ENCODE measurements around the gene TMC6. TPM values are rescaled to one million over a fixed set of nuclear protein-coding genes. Genes with fewer than 3 reads are reported as not detected.
"Not testable (repeated sequence)": the region's sequence is repeated elsewhere in the genome, so short reads cannot be mapped to it uniquely, and the experiment has no call there.

Gene TMC6
- total RNA-seq, 1 donor from 2014 or later = 94.4 TPM

DNA sequence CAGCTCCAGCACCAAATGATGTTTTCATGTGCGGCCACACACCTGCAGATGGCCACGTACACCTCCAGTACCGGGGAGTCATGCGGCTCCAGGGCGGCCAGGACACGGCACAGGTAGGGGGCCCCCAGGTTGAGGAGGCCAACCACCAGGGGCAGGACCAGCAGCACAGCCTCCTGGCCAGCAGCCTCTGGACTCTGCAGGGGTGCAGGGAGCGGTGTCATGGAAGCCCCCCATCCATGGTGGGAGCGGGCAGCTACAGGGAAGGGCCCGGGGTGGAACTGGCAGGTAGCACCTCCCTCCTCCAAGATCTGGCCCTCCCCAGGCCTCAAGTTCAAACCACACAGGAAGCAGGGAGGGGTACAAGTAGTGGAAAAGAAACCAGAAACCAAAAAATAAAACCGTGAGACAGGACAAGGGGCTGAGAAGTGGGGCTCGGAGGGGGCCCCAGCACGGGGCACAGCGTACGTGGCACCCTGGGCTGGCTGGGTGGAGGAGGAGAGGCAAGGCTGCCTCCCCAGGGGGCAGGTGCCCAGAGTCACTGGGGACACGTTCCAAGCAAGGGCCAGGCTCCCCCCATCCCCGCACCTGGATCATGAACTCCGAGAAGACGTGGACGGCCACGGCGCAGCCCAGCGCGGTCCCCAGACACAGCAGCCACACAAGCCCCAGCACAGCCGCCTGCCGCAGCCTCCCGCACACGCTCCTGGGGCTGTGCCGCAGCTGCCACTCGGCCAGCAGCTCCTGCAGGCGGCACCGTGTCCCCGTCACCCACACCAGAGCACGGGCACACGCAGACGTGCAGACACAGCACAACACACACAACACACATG lies 7.4 kb downstream of the TMC6 start:
- H3K27me3 Mint-ChIP-seq = no peaks in the 10 kb centered on the region
- TF ChIP-seq, protein P1, sequence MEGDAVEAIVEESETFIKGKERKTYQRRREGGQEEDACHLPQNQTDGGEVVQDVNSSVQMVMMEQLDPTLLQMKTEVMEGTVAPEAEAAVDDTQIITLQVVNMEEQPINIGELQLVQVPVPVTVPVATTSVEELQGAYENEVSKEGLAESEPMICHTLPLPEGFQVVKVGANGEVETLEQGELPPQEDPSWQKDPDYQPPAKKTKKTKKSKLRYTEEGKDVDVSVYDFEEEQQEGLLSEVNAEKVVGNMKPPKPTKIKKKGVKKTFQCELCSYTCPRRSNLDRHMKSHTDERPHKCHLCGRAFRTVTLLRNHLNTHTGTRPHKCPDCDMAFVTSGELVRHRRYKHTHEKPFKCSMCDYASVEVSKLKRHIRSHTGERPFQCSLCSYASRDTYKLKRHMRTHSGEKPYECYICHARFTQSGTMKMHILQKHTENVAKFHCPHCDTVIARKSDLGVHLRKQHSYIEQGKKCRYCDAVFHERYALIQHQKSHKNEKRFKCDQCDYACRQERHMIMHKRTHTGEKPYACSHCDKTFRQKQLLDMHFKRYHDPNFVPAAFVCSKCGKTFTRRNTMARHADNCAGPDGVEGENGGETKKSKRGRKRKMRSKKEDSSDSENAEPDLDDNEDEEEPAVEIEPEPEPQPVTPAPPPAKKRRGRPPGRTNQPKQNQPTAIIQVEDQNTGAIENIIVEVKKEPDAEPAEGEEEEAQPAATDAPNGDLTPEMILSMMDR (conservative IDR thresholded peaks at IDR 0.05) = no peak
- H3K9me3 Mint-ChIP-seq = no peaks in the 10 kb centered on the region
- no peak for DNase-seq (ENCODE audit: extremely low spot score, unreplicated experiment)
- no peaks in the 10 kb centered on the region for H3K4me1 Mint-ChIP-seq (ENCODE audit: unreplicated experiment)
- no peak overlapping the region for H3K4me3 Mint-ChIP-seq
- no peak overlapping the region for H3K27ac Mint-ChIP-seq
- peaks cover 7% of the 10 kb centered on the region for H3K36me3 Mint-ChIP-seq

DNA sequence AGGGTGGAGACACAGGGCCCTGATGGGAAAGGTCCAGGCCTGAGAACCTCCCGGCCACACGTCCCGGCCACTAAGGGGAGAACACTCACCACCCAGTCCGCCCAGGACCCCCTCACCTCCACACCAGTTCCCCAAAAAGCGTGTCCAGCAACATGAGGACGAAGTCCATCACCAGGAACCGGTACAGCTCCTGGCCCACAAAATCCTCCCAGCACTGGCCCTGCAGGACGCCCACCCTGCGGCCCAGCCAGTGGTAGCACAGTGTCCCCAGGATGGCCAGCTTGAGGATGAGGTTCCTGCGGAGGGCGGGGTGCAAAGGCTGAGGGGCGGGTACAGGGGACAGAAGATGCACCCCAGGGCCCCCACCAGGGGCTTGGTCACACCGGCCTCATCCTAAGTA lies 8.0 kb downstream of the TMC6 start:
- TF ChIP-seq, protein P1 (conservative IDR thresholded peaks at IDR 0.05) = no peak
- no peak overlapping the region for H3K4me3 Mint-ChIP-seq
- no peaks in the 10 kb centered on the region for H3K9me3 Mint-ChIP-seq
- no peaks in the 10 kb centered on the region for H3K4me1 Mint-ChIP-seq (ENCODE audit: unreplicated experiment)
- DNase-seq (ENCODE audit: extremely low spot score, unreplicated experiment) = no peak
- no peak overlapping the region for H3K27ac Mint-ChIP-seq
- no peaks in the 10 kb centered on the region for H3K27me3 Mint-ChIP-seq
- H3K36me3 Mint-ChIP-seq = peaks cover 7% of the 10 kb centered on the region

- H3K27me3 Mint-ChIP-seq = no peaks in the 10 kb centered on the region
- H3K36me3 Mint-ChIP-seq = peaks cover 6% of the 10 kb centered on the region
Observed at GRCh38 chr17:78118801-78119241, 9.7 kb downstream of the TMC6 start.

DNA sequence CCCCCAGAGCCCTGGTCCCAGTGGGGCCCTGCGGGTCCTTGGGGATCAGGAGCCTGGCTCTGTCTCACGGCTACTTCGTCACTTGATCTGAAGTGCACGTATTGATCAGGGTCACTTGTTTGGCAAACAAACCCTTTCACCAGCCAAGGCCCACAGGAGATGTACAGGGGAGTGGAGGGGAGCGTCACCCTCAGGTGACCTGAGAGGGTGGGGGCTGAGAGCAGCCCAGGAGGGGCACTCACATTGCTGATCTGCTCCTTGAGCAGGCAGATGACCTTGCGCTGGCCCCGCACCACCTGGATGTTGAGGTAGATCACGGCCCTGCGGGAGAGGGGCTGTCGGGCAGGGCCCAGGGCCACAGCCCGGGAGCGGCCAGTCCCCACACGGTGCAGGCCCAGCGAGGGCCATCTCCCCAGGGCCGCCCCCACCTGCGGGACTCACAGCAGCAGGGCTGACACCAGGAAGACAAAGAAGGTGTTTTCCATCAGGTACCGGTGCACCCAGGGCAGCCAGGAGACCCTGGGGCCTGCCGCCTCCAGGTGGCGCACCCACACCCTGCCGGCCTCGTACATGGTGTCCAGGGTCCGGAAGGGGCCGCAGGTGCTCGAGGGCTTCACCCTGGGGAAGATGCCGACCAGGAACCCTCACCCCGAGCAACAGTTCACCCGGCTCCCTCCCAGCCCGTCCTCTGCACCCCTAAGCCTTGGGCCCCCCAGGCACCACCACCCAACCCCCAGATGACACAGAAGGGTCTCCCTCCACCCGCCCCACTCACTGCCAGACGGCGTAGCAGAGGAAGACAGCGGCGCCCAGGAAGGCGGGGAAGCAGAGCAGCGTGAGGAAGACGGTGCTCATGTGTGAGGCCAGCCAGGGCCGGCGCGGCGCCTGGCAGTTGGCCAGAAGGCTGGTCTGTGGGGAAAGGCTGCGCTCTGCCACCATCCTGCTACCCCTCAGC lies 11.3 kb downstream of the TMC6 start:
- no peaks in the 10 kb centered on the region for H3K9me3 Mint-ChIP-seq
- H3K27me3 Mint-ChIP-seq = no peaks in the 10 kb centered on the region
- peaks cover 4% of the 10 kb centered on the region for H3K4me1 Mint-ChIP-seq (ENCODE audit: unreplicated experiment)
- H3K27ac Mint-ChIP-seq = no peak overlapping the region
- no peak for DNase-seq (ENCODE audit: extremely low spot score, unreplicated experiment)
- TF ChIP-seq, protein P1 (conservative IDR thresholded peaks at IDR 0.05) = peak; percentile 58
- H3K4me3 Mint-ChIP-seq = no peak overlapping the region
- peaks cover 3% of the 10 kb centered on the region for H3K36me3 Mint-ChIP-seq

More at GRCh38 chr17:78118801-78119241, 9.7 kb downstream of the TMC6 start:
- Mint-ChIP-seq H3K27ac (no peak overlapping the region), H3K4me1 (ENCODE audit: unreplicated experiment) (no peaks in the 10 kb centered on the region), H3K4me3 (no peak overlapping the region), H3K9me3 (no peaks in the 10 kb centered on the region)
- DNase-seq (ENCODE audit: extremely low spot score, unreplicated experiment) = no peak
- TF ChIP-seq, protein P1 (conservative IDR thresholded peaks at IDR 0.05) = no peak

DNA sequence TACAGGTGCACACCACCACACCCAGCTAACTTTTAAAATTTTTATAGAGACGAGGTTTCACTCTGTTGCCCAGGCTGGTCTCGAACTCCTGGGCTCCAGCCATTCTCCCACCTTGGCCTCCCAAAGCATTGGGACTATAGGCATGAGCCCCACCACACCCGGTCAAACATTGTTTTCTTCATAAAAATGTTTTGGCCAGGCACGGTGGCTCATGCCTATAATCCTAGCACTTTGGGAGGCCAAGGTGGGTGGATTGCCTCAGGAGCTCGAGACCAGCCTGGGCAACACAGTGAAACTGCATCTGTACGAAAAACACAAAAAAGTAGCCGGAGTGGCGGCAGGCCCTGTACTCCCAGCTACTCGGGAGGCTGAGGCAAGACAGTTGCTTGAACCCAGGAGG lies 12.1 kb downstream of the TMC6 start:
- peaks cover 4% of the 10 kb centered on the region for H3K4me1 Mint-ChIP-seq (ENCODE audit: unreplicated experiment)
- TF ChIP-seq, protein P1 (conservative IDR thresholded peaks at IDR 0.05) = no peak
- no peak overlapping the region for H3K27ac Mint-ChIP-seq
- H3K9me3 Mint-ChIP-seq = no peaks in the 10 kb centered on the region
- no peak overlapping the region for H3K4me3 Mint-ChIP-seq
- peaks cover 3% of the 10 kb centered on the region for H3K36me3 Mint-ChIP-seq
- DNase-seq (ENCODE audit: extremely low spot score, unreplicated experiment) = no peak
- no peaks in the 10 kb centered on the region for H3K27me3 Mint-ChIP-seq

DNA sequence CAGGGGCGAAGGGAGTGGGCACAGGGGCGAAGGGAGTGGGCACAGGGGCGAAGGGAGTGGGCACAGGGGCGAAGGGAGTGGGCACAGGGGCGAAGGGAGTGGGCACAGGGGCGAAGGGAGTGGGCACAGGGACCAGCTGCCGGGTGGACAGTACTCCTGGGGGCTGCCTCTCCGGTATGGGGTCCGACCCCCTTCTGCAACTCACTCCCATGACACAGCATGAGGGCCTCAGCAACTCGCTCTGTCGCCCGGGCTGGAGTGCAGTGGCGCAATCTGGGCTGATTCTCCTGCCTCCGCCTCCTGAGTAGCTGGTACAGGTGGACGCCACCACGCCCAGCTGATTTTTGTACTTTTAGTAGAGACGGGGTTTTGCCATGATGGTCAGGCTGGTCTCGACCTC lies 12.8 kb downstream of the TMC6 start:
- H3K9me3 Mint-ChIP-seq; H3K36me3 Mint-ChIP-seq; H3K4me3 Mint-ChIP-seq; H3K27ac Mint-ChIP-seq; H3K27me3 Mint-ChIP-seq; H3K4me1 Mint-ChIP-seq (ENCODE audit: unreplicated experiment); DNase-seq (ENCODE audit: extremely low spot score, unreplicated experiment): not testable (repeated sequence)
